ENCODE data around the gene MARCKSL1.

GRCh38 chr1:32289256-32289655 is 46.8 kb downstream of the MARCKSL1 start:
- TF ChIP-seq POLR2A (IDR thresholded peaks at IDR 0.05) (no peak), CTCF (IDR thresholded peaks at IDR 0.05) (no peak)

Measured in body of pancreas (tissue), 4 donors.